PC-3 (cell line): ENCODE data around the gene TRPC4AP. TPM values are rescaled to one million over a fixed set of nuclear protein-coding genes. Genes with fewer than 3 reads are reported as not detected.

Experiments used
- ATAC-seq: fragments of 200-7000 bp; cut with Tn5 transposase; 2 replicates; pipeline ENCODE4 v1.9.1; 2020; ENCODE audit warnings: mild to moderate bottlenecking, moderate library complexity
- BruUV-seq: library from RNA; stranded (reverse); fragments of 400-500 nt; replicated peaks from 2 replicates; lab custom pipeline; 2021; lab: Mats Ljungman, UMichigan
- CTCF ChIA-PET: fragments of 300-600 bp; sonication (Branson Sonifier 250); formaldehyde crosslinking; loops from one replicate; lab custom pipeline; 2022; ENCODE audit warnings: antibody characterized with exemption; lab: Charles Lee
- POLR2A ChIA-PET: fragments of 300-600 bp; sonication (Branson Sonifier 250); formaldehyde crosslinking; loops from one replicate; lab custom pipeline; 2022; ENCODE audit warnings: antibody characterized with exemption; ENCODE audit not compliant: unreplicated experiment; lab: Charles Lee
- DNase-seq: peaks from one replicate; pipeline ENCODE4 v3.0.0-alpha.2; 2015
- H2AFZ ChIP-seq: fragments of 300-600 bp; sonication (generic); 2 replicates; pipeline ENCODE4 v1.6.0; 2016; ENCODE audit warnings: antibody characterized with exemption, low read length
- H3F3A ChIP-seq: fragments of 300-600 bp; sonication (generic); one replicate; pipeline ENCODE4 v1.6.0; 2017; ENCODE audit warnings: antibody characterized with exemption, low read length, control low read depth, mild to moderate bottlenecking; ENCODE audit not compliant: unreplicated experiment
- H3K27ac ChIP-seq: fragments of 300-600 bp; sonication (generic); 2 replicates; pipeline ENCODE4 v1.5.1; 2016; ENCODE audit warnings: mild to moderate bottlenecking, low read length
- H3K27me3 ChIP-seq: fragments of 300-600 bp; sonication (generic); 2 replicates; pipeline ENCODE4 v1.6.1; 2016; ENCODE audit warnings: low read length, mixed read lengths
- H3K36me3 ChIP-seq: fragments of 300-600 bp; sonication (generic); 2 replicates; pipeline ENCODE4 v1.6.1; 2016; ENCODE audit warnings: low read depth, mixed run types, low read length, mixed read lengths
- H3K4me1 ChIP-seq: fragments of 300-600 bp; sonication (generic); 2 replicates; pipeline ENCODE4 v1.5.1; 2016; ENCODE audit warnings: low read length; ENCODE audit not compliant: insufficient read depth
- H3K4me2 ChIP-seq: fragments of 300-600 bp; sonication (generic); 2 replicates; pipeline ENCODE4 v1.6.0; 2016; ENCODE audit warnings: low read length
- H3K4me3 ChIP-seq: fragments of 300-600 bp; sonication (generic); 2 replicates; pipeline ENCODE4 v1.5.1; 2016; ENCODE audit warnings: mild to moderate bottlenecking, low read length, mixed read lengths
- H3K79me2 ChIP-seq: fragments of 300-600 bp; sonication (generic); 2 replicates; pipeline ENCODE4 v1.6.1; 2017; ENCODE audit warnings: low read length, mixed read lengths
- H3K9ac ChIP-seq: fragments of 300-600 bp; sonication (generic); 2 replicates; pipeline ENCODE4 v1.6.0; 2016; ENCODE audit warnings: mild to moderate bottlenecking, low read length
- H3K9me2 ChIP-seq: fragments of 300-600 bp; sonication (generic); replicated peaks from 2 replicates; pipeline ENCODE4 v1.6.1; 2016; ENCODE audit warnings: mixed run types, low read length, mixed read lengths
- H3K9me3 ChIP-seq: fragments of 300-600 bp; sonication (generic); 2 replicates; pipeline ENCODE4 v1.6.1; 2016; ENCODE audit warnings: low read length, mixed read lengths
- H4K20me1 ChIP-seq: fragments of 300-600 bp; sonication (generic); 2 replicates; pipeline ENCODE4 v1.6.1; 2016; ENCODE audit warnings: low read length, mixed read lengths
- EZH2 ChIP-seq: fragments of 300-600 bp; sonication (generic); IDR thresholded peaks from one replicate; pipeline ENCODE4 v1.6.1; 2017; ENCODE audit warnings: antibody characterized with exemption, mild to moderate bottlenecking, low read length; ENCODE audit not compliant: unreplicated experiment
- EZH2phosphoT487 ChIP-seq: fragments of 300-600 bp; sonication (generic); IDR thresholded peaks from 2 replicates; pipeline ENCODE4 v1.6.1; 2018; ENCODE audit warnings: mild to moderate bottlenecking, antibody characterized with exemption, low read length, borderline replicate concordance
- intact Hi-C: fragments of 100-400 bp; cut with micrococcal nuclease; formaldehyde crosslinking; loops from 2 replicates; pipeline ENCODE4 v1.9.0; 2023
- total RNA-seq: library from RNA; depleted of rRNA; stranded (reverse); fragments of >200 nt; gene quantifications from 2 replicates; pipeline ENCODE4 v1.2.3, GENCODE V29; 2014
- TF ChIP-seq, protein P1 (sequence below): fragments of 300-600 bp; sonication (generic); conservative IDR thresholded peaks from 2 replicates; pipeline ENCODE4 v1.5.1; 2017; ENCODE audit warnings: antibody characterized with exemption, low read depth, mild to moderate bottlenecking, low read length

TRPC4AP gene
- total RNA-seq, 1 experiment from 2014 or later = 46.9 TPM

- no peaks in the 10 kb centered on the region for H3F3A ChIP-seq
- H3K79me2 ChIP-seq = no peaks in the 10 kb centered on the region
- H3K9me3 ChIP-seq = no peaks in the 10 kb centered on the region
- peaks cover 15% of the 10 kb centered on the region; the same call in 1 of the 2 replicates for H3K36me3 ChIP-seq
- H3K9ac ChIP-seq = no peak overlapping the region
- no peak for DNase-seq
- no peak for ATAC-seq
- intact Hi-C loops = no loop called here
- CTCF ChIA-PET = no interaction called here
- H3K27ac ChIP-seq = no peak overlapping the region
- no peak overlapping the region for H3K4me2 ChIP-seq
- H3K4me1 ChIP-seq = no peaks in the 10 kb centered on the region
- POLR2A ChIA-PET = no interaction called here
- no peaks in the 10 kb centered on the region for H3K27me3 ChIP-seq
- no peak for TF ChIP-seq EZH2phosphoT487
- TF ChIP-seq, protein P1, sequence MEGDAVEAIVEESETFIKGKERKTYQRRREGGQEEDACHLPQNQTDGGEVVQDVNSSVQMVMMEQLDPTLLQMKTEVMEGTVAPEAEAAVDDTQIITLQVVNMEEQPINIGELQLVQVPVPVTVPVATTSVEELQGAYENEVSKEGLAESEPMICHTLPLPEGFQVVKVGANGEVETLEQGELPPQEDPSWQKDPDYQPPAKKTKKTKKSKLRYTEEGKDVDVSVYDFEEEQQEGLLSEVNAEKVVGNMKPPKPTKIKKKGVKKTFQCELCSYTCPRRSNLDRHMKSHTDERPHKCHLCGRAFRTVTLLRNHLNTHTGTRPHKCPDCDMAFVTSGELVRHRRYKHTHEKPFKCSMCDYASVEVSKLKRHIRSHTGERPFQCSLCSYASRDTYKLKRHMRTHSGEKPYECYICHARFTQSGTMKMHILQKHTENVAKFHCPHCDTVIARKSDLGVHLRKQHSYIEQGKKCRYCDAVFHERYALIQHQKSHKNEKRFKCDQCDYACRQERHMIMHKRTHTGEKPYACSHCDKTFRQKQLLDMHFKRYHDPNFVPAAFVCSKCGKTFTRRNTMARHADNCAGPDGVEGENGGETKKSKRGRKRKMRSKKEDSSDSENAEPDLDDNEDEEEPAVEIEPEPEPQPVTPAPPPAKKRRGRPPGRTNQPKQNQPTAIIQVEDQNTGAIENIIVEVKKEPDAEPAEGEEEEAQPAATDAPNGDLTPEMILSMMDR = no peak
- no peak for TF ChIP-seq EZH2
- no peak overlapping the region for H2AFZ ChIP-seq
- no peak overlapping the region for H3K4me3 ChIP-seq
- BruUV-seq = no TSS peak
- no peaks in the 10 kb centered on the region for H3K9me2 ChIP-seq
- no peaks in the 10 kb centered on the region for H4K20me1 ChIP-seq
These were observed 71.5 kb downstream of the TRPC4AP start for GRCh38 chr20:35021063-35021462.

GRCh38 chr20:35020108-35020928, 72.3 kb downstream of the TRPC4AP start:
- BruUV-seq = no TSS peak
- H3K4me2 ChIP-seq = no peak overlapping the region
- no peaks in the 10 kb centered on the region for H3K9me2 ChIP-seq
- H3K36me3 ChIP-seq = peaks cover 16% of the 10 kb centered on the region; the same call in 1 of the 2 replicates
- DNase-seq = no peak
- no peaks in the 10 kb centered on the region for H3K27me3 ChIP-seq
- no peaks in the 10 kb centered on the region for H3K9me3 ChIP-seq
- no peaks in the 10 kb centered on the region for H3F3A ChIP-seq
- ATAC-seq = no peak
- H3K4me1 ChIP-seq = no peaks in the 10 kb centered on the region
- no peak overlapping the region for H2AFZ ChIP-seq
- no peak overlapping the region for H3K27ac ChIP-seq
- POLR2A ChIA-PET = no interaction called here
- CTCF ChIA-PET = no interaction called here
- no peak overlapping the region for H3K9ac ChIP-seq
- no peak overlapping the region for H3K4me3 ChIP-seq
- intact Hi-C loops = no loop called here
- no peaks in the 10 kb centered on the region for H3K79me2 ChIP-seq
- no peaks in the 10 kb centered on the region for H4K20me1 ChIP-seq
- no peak for TF ChIP-seq EZH2phosphoT487
- TF ChIP-seq, protein P1 = no peak
- TF ChIP-seq EZH2 = no peak
